GM18951 (cell line): ENCODE data around the gene MEAK7.

ENCODE experiments used
- POLR2A ChIP-seq: IDR thresholded peaks from 4 replicates; pipeline ENCODE4 v1.6.1; 2011; ENCODE audit warnings: mild to moderate bottlenecking; ENCODE audit not compliant: insufficient read length, insufficient read depth; ENCODE audit errors: extremely low read depth
- in situ Hi-C: fragments of 300-500 bp; cut with MboI; formaldehyde crosslinking; loops from one replicate; pipeline ENCODE4 v1.12.0; 2022; ENCODE audit warnings: low sequenced_read_pairs, mixed read lengths, inconsistent platforms; ENCODE audit not compliant: unreplicated experiment

The MEAK7 gene

GRCh38 chr16:84514295-84514873 is 9.9 kb upstream of the MEAK7 start:
- in situ Hi-C loops, result loop anchor here (5.0 kb wide), 2 partner anchors 108 to 228 kb away; no protein-coding TSS in a partner anchor
- no peak for TF ChIP-seq POLR2A

GRCh38 chr16:84513666-84514065 is 9.2 kb upstream of the MEAK7 start:
- TF ChIP-seq POLR2A, result no peak
- in situ Hi-C loops, result loop anchor here (5.0 kb wide), 2 partner anchors 109 to 229 kb away; no protein-coding TSS in a partner anchor

- TF ChIP-seq POLR2A, result no peak
- in situ Hi-C loops, result loop anchor here (5.0 kb wide), 2 partner anchors 109 to 229 kb away; no protein-coding TSS in a partner anchor
Observed at GRCh38 chr16:84513123-84513522, 8.7 kb upstream of the MEAK7 start.

- in situ Hi-C loops, result loop anchor here (5.0 kb wide), 2 partner anchors 110 to 230 kb away; no protein-coding TSS in a partner anchor
- TF ChIP-seq POLR2A, result no peak
Observed at GRCh38 chr16:84511831-84512230, 7.4 kb upstream of the MEAK7 start.

GRCh38 chr16:84511180-84511800 is 6.8 kb upstream of the MEAK7 start:
- no peak for TF ChIP-seq POLR2A
- in situ Hi-C loops, result loop anchor here (5.0 kb wide), 2 partner anchors 111 to 231 kb away; no protein-coding TSS in a partner anchor

- in situ Hi-C loops, result no loop called here
- TF ChIP-seq POLR2A, result no peak
Observed at GRCh38 chr16:84509032-84509950, 4.8 kb upstream of the MEAK7 start.

GRCh38 chr16:84508502-84508901 is 4.0 kb upstream of the MEAK7 start:
- in situ Hi-C loops, result no loop called here
- TF ChIP-seq POLR2A, result no peak

- TF ChIP-seq POLR2A, result peak; percentile 60
- in situ Hi-C loops, result no loop called here
Observed at GRCh38 chr16:84507011-84507982, 2.8 kb upstream of the MEAK7 start.

GRCh38 chr16:84505249-84506187 is 1.1 kb upstream of the MEAK7 start:
- TF ChIP-seq POLR2A, result no peak
- in situ Hi-C loops, result no loop called here

- in situ Hi-C loops, result no loop called here
Observed at GRCh38 chr16:84503751-84504395, 586 bp downstream of the MEAK7 start.

GRCh38 chr16:84502581-84502980 is 1.9 kb downstream of the MEAK7 start:
- in situ Hi-C loops, result no loop called here

More at GRCh38 chr16:84503751-84504395, 586 bp downstream of the MEAK7 start:
- TF ChIP-seq POLR2A, result no peak

GRCh38 chr16:84502075-84502474 is 2.4 kb downstream of the MEAK7 start:
- in situ Hi-C loops, result no loop called here
- TF ChIP-seq POLR2A, result no peak

More at GRCh38 chr16:84502581-84502980, 1.9 kb downstream of the MEAK7 start:
- no peak for TF ChIP-seq POLR2A
